Bladder microvascular endothelial cell (primary cell): ENCODE measurements around the gene STRN4. TPM values are rescaled to one million over a fixed set of nuclear protein-coding genes. Genes with fewer than 3 reads are reported as not detected.

Experiments used
- total RNA-seq: library from RNA; depleted of rRNA; stranded (reverse); fragments of >200 nt; gene quantifications from 2 replicates; pipeline ENCODE4 v1.2.3, GENCODE V29; 2014

STRN4 gene
- 65.2 and 128 TPM in 2 replicates for total RNA-seq

GRCh38 chr19:46746281-46747057 is at the start of gene STRN4:
Gene STRN4 (minus strand): TSS chr19:46746450. CDS start chr19:46746430, 20 bp downstream.

GRCh38 chr19:46788262-46788967 is 42.2 kb upstream of the STRN4 start, which contains the start of gene SLC1A5:
Gene SLC1A5 (minus strand): TSS chr19:46788594. CDS start chr19:46787965, 629 bp downstream.

GRCh38 chr19:46745521-46746280 is 549 bp downstream of the STRN4 start, which contains the start of gene FKRP:
Gene FKRP (plus strand): TSS chr19:46746057. CDS start chr19:46755451, 9,394 bp downstream.

GRCh38 chr19:46717034-46717715 is 29.1 kb downstream of the STRN4 start, which contains the start of gene PRKD2:
Gene PRKD2 (minus strand): TSS chr19:46717114. CDS start chr19:46716370, 744 bp downstream.

Other genes with a start within 250 kb of the STRN4 start
- gene CALM3, start 145.1 kb downstream of the STRN4 start, total RNA-seq: 154 and 253 TPM in 2 replicates
- 0.06 and 0.16 TPM in 2 replicates for gene PTGIR, start 121.4 kb downstream of the STRN4 start, total RNA-seq
- gene GNG8, start 110.2 kb downstream of the STRN4 start, total RNA-seq: not detected in 2 replicates
- gene DACT3, start 85.3 kb downstream of the STRN4 start, total RNA-seq: 0.13 and 0.16 TPM in 2 replicates
- gene PRKD2, start 29.3 kb downstream of the STRN4 start, total RNA-seq: 50.5 and 104 TPM in 2 replicates
- 10.0 and 17.2 TPM in 2 replicates for gene FKRP, start 393 bp downstream of the STRN4 start, total RNA-seq
- 41.0 and 55.0 TPM in 2 replicates for gene SLC1A5, start 42.1 kb upstream of the STRN4 start, total RNA-seq
- gene AP2S1, start 104.4 kb upstream of the STRN4 start, total RNA-seq: 105 and 160 TPM in 2 replicates
- 18.5 and 33.6 TPM in 2 replicates for gene ARHGAP35, start 114.5 kb upstream of the STRN4 start, total RNA-seq